Neural crest cell (in vitro differentiated cells): ENCODE measurements around the gene RINT1. TPM values are rescaled to one million over a fixed set of nuclear protein-coding genes. Genes with fewer than 3 reads are reported as not detected.

Experiments used
- DNase-seq: peaks from one replicate; pipeline ENCODE4 v3.0.0; 2021; ENCODE audit warnings: low read depth, mixed read lengths, low spot score
- H3K27ac Mint-ChIP-seq: one replicate; pipeline ENCODE4 v1.8.0; 2021; ENCODE audit warnings: mild to moderate bottlenecking, mixed read lengths; ENCODE audit not compliant: unreplicated experiment
- H3K27me3 Mint-ChIP-seq: 2 replicates; pipeline ENCODE4 v1.8.0; 2021; ENCODE audit warnings: low read depth, mild to moderate bottlenecking, mixed read lengths
- H3K36me3 Mint-ChIP-seq: 2 replicates; pipeline ENCODE4 v1.8.0; 2021; ENCODE audit warnings: low read depth, mild to moderate bottlenecking, mixed read lengths
- H3K4me1 Mint-ChIP-seq: 2 replicates; pipeline ENCODE4 v1.8.0; 2021; ENCODE audit warnings: mixed read lengths
- H3K4me3 Mint-ChIP-seq: one replicate; pipeline ENCODE4 v1.8.0; 2021; ENCODE audit warnings: mild to moderate bottlenecking, mixed read lengths
- H3K9me3 Mint-ChIP-seq: 2 replicates; pipeline ENCODE4 v1.8.0; 2021; ENCODE audit warnings: mixed read lengths
- total RNA-seq: library from RNA; stranded (reverse); gene quantifications from 2 replicates; pipeline ENCODE4 v1.2.1, GENCODE V29; 2021
- TF ChIP-seq, protein P1 (sequence below): fragments of 200-600 bp; sonication (generic); conservative IDR thresholded peaks from 2 replicates; pipeline ENCODE4 v1.5.0; 2021; ENCODE audit warnings: antibody characterized with exemption, mild to moderate bottlenecking

The RINT1 gene
- total RNA-seq, 1 donor from 2014 or later = 21.5 TPM

DNA sequence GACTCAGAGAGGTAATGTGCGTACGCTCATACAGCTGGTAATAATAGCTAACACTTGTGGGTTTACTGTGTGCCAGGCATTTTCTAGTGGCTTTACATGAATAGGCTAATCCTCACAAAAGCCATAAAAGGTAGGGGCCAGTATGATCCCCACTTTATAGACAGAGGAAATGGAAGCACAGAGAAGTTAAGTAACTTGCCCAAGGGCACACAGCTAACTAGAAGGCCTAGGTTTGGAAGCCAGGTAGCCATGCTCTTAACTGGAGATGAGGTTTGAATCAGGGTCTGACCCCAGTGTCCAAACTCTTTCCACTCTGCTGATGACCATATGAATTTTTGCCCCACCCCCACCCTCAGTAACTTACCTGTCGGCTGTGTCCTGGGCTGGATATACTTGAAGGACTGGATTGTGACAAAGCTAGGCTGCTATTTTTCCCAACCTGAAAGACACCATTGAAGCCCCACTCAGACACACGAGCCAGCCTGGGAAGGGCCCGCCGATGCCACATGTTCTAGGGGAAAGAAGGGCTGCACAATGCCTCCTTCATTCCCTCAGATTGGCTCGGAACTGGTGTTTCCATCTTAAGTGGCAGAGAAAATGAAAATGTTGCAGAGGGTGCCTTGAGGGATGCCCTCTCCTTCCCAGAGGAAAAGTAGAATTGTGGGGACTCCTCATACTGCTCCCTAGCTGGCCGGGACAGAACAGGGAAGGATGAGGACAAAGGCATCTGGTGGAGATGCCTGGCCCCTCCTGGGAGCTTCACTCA lies 78.3 kb downstream of the RINT1 start:
- Mint-ChIP-seq H3K9me3 (no peaks in the 10 kb centered on the region), H3K36me3 (peaks cover 7% of the 10 kb centered on the region), H3K27ac (no peak overlapping the region), H3K4me3 (no peak overlapping the region), H3K27me3 (no peaks in the 10 kb centered on the region), H3K4me1 (peaks cover 4% of the 10 kb centered on the region)
- TF ChIP-seq, protein P1, sequence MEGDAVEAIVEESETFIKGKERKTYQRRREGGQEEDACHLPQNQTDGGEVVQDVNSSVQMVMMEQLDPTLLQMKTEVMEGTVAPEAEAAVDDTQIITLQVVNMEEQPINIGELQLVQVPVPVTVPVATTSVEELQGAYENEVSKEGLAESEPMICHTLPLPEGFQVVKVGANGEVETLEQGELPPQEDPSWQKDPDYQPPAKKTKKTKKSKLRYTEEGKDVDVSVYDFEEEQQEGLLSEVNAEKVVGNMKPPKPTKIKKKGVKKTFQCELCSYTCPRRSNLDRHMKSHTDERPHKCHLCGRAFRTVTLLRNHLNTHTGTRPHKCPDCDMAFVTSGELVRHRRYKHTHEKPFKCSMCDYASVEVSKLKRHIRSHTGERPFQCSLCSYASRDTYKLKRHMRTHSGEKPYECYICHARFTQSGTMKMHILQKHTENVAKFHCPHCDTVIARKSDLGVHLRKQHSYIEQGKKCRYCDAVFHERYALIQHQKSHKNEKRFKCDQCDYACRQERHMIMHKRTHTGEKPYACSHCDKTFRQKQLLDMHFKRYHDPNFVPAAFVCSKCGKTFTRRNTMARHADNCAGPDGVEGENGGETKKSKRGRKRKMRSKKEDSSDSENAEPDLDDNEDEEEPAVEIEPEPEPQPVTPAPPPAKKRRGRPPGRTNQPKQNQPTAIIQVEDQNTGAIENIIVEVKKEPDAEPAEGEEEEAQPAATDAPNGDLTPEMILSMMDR = no peak
- no peak for DNase-seq

DNA sequence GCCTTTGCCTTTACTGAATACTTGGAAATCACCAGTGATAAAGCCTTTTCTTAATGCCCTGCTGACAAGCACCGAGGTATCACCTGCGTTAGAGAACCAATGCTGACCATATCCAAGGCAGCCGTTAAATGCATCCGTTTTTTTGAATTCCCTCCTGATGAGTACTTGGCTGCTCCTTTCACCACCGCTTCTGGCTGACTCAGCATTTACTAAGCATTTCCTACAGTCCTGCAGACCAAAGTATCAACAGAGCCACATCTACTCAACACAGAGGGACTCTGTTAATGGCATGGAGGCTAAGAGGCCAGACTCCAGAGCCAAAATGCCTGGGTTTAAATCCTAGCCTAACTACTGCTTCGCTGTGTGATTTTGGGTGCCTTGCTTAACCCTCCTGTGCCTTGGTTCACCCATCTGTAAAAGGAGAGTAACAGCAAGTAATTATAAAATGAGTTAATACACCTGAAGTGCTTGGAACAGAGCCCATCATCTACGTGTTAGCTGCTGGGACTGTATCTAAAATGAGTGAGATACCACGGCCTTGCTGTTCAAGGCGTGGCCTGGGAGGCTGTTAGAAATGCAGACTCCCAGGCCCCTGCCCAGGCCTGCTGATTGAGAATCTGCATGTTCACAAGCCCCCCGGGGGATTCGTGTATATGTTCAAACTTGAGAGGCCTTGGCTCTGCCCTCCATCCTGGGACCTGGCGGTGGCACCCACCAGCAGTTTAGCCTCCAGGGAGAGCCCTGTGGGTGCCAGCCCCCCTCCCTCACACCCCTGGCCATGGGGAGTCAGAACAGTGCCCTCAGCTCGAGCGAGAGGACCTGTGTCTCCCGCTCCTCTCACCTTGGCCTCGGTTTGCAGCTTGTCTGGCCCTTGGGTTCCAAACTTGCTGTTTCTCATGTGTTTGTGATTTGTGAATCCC lies 80.1 kb downstream of the RINT1 start:
- H3K4me3 Mint-ChIP-seq = no peak overlapping the region
- DNase-seq = no peak
- H3K9me3 Mint-ChIP-seq = no peaks in the 10 kb centered on the region
- TF ChIP-seq, protein P1 = no peak
- peaks cover 7% of the 10 kb centered on the region for H3K36me3 Mint-ChIP-seq
- no peaks in the 10 kb centered on the region for H3K27me3 Mint-ChIP-seq
- no peaks in the 10 kb centered on the region for H3K4me1 Mint-ChIP-seq
- no peak overlapping the region for H3K27ac Mint-ChIP-seq

DNA sequence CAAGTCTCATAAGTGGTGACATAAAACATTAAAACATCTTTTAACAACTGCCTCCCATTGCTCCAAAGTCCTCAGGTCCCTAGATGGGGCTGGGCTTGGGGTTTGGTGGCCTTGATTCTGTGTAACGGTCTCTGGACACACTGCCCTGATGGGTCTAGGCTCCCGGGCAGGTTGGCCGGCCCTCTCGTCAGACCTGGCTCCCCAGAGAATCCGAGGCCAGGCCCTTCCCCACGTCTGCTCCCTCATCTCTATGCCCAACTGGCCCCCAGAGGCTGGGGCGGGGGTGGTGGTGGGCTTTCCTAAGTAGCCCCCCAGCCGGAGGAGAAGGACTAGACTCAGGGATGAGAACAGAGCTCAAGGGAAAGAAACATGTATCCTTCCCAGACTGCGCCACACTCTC lies 80.8 kb downstream of the RINT1 start:
- Mint-ChIP-seq H3K36me3 (peaks cover 7% of the 10 kb centered on the region), H3K27me3 (no peaks in the 10 kb centered on the region), H3K4me3 (no peak overlapping the region), H3K4me1 (no peaks in the 10 kb centered on the region), H3K27ac (no peak overlapping the region), H3K9me3 (no peaks in the 10 kb centered on the region)
- DNase-seq = no peak
- TF ChIP-seq, protein P1 = no peak

DNA sequence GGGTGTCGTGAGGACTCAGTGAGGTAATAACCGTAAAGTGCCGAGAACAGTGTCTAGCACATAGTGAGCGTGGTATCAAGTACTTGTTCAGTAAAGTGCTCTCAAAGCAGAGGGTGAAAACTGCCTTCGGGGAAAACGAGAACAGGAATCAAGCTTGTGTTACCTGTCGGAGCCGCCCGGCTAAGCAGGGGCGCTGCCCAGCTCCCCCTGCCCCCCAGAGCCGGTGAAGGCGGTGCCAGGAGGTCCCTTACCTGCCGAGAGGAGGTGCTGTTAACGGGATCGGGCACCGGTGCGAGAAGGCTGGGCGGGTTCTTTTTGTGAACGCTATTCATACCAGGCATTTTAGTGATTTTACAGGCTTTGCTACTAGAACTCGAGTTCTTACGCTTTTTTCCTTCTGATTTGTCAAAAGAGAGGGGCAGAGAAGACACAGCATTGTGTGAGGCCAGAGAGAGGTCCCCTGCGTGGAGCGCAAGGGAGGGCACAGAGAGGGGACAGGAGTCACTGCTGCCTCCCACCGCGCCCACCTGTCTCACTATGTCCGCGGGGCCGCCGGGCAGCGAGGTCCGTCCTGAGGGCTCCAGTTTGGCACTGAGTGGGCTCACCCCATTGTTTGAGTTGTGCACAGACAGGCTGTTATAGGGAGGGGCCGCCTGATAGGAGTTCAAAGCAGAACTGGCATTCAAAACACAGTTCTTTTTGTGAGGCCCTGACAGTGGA lies 81.8 kb downstream of the RINT1 start:
- Mint-ChIP-seq H3K9me3 (no peaks in the 10 kb centered on the region), H3K4me3 (no peak overlapping the region), H3K27me3 (no peaks in the 10 kb centered on the region), H3K36me3 (peaks cover 7% of the 10 kb centered on the region), H3K4me1 (no peaks in the 10 kb centered on the region), H3K27ac (peak overlapping the region; percentile 91)
- DNase-seq = no peak
- TF ChIP-seq, protein P1 = no peak

DNA sequence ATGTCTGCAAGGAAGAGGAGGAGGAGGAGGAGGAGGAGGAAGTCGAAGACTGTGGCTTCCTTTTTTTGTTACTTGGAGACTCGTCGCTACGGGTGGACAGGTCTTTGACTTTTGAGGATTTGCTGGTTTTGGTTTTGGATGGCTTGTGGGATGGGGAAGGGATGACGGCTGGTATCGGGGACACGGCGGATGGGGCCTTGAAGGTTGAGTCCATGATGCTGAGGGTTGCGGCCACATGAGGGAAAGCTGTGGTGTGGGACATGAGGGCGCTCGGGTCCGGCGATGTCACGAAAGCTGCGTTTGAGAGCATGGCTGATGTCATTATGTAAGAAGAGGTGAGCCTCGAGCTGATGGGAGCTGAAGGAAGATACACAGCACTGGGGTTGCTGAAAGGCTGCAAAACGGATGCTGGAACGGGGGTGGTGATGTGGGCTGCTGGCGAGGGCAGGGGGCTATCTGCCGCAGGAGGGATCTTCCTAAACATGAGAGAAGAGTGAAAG lies 82.4 kb downstream of the RINT1 start:
- DNase-seq = no peak
- H3K27me3 Mint-ChIP-seq = no peaks in the 10 kb centered on the region
- H3K36me3 Mint-ChIP-seq = peaks cover 7% of the 10 kb centered on the region
- H3K27ac Mint-ChIP-seq = peak overlapping the region; percentile 91
- no peaks in the 10 kb centered on the region for H3K9me3 Mint-ChIP-seq
- TF ChIP-seq, protein P1 = no peak
- H3K4me1 Mint-ChIP-seq = no peaks in the 10 kb centered on the region
- H3K4me3 Mint-ChIP-seq = no peak overlapping the region
